Endothelial cell of umbilical vein (primary cell): ENCODE data around the gene RAC3.

Experiments used
- EZH2 ChIP-seq: IDR thresholded peaks from 2 replicates; pipeline ENCODE4 v1.6.1; 2012; ENCODE audit warnings: borderline replicate concordance, low read depth, mild to moderate bottlenecking, moderate library complexity, low read length, inconsistent platforms; ENCODE audit not compliant: severe bottlenecking
- FOS ChIP-seq: IDR thresholded peaks from 2 replicates; pipeline ENCODE4 v1.6.1; 2011; ENCODE audit warnings: mild to moderate bottlenecking, low read length, moderate library complexity, borderline replicate concordance; ENCODE audit not compliant: insufficient read depth
- JUN ChIP-seq: IDR thresholded peaks from 2 replicates; pipeline ENCODE4 v1.6.1; 2011; ENCODE audit warnings: borderline replicate concordance, low read depth; ENCODE audit not compliant: insufficient read length, insufficient read depth
- MAX ChIP-seq: IDR thresholded peaks from 2 replicates; pipeline ENCODE4 v1.6.1; 2011; ENCODE audit not compliant: insufficient read depth, insufficient read length
- MYC ChIP-seq: IDR thresholded peaks from one replicate; pipeline ENCODE4 v1.6.1; 2011; ENCODE audit warnings: mild to moderate bottlenecking, low read depth, low read length
- POLR2A ChIP-seq: IDR thresholded peaks from 2 replicates; pipeline ENCODE4 v1.6.1; 2012; ENCODE audit warnings: low read depth, mild to moderate bottlenecking, control low read depth, low read length
- POLR2AphosphoS5 ChIP-seq: IDR thresholded peaks from 2 replicates; pipeline ENCODE4 v1.6.1; 2012; ENCODE audit warnings: low read depth, mild to moderate bottlenecking, control low read depth, low read length, moderate library complexity; ENCODE audit not compliant: insufficient read depth
- TF ChIP-seq, protein P1 (sequence below), 2 donors: IDR thresholded peaks; 1 replicate in 1 of 2; 2 replicates in 1 of 2; pipeline ENCODE4 v1.5.1; 2011; ENCODE audit warnings: low read length in 2 of 2, mild to moderate bottlenecking in 2 of 2, moderate library complexity in 2 of 2, control low read depth in 1 of 2, inconsistent platforms in 1 of 2, low read depth in 1 of 2; ENCODE audit not compliant: insufficient read depth in 1 of 2; ENCODE audit errors: extremely low read depth in 1 of 2

- no peak for TF ChIP-seq POLR2A
- TF ChIP-seq, protein P1, sequence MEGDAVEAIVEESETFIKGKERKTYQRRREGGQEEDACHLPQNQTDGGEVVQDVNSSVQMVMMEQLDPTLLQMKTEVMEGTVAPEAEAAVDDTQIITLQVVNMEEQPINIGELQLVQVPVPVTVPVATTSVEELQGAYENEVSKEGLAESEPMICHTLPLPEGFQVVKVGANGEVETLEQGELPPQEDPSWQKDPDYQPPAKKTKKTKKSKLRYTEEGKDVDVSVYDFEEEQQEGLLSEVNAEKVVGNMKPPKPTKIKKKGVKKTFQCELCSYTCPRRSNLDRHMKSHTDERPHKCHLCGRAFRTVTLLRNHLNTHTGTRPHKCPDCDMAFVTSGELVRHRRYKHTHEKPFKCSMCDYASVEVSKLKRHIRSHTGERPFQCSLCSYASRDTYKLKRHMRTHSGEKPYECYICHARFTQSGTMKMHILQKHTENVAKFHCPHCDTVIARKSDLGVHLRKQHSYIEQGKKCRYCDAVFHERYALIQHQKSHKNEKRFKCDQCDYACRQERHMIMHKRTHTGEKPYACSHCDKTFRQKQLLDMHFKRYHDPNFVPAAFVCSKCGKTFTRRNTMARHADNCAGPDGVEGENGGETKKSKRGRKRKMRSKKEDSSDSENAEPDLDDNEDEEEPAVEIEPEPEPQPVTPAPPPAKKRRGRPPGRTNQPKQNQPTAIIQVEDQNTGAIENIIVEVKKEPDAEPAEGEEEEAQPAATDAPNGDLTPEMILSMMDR (IDR thresholded peaks at IDR 0.05; ENCODE audit: extremely low read depth in 1 of 2, insufficient read depth in 1 of 2, low read depth in 1 of 2, low read length in 2 of 2), result no peak
- no peak for TF ChIP-seq MAX
- TF ChIP-seq FOS, result no peak
- TF ChIP-seq POLR2AphosphoS5, result no peak
- TF ChIP-seq MYC, result no peak
- no peak for TF ChIP-seq EZH2
- no peak for TF ChIP-seq JUN
These were observed 32.6 kb upstream of the RAC3 start for GRCh38 chr17:81998691-81999438.
